ENCODE measurements around the gene AUTS2. TPM values are rescaled to one million over a fixed set of nuclear protein-coding genes. Genes with fewer than 3 reads are reported as not detected.

The AUTS2 gene
- total RNA-seq, 1 experiment from 2014 or later, result 256 TPM

DNA sequence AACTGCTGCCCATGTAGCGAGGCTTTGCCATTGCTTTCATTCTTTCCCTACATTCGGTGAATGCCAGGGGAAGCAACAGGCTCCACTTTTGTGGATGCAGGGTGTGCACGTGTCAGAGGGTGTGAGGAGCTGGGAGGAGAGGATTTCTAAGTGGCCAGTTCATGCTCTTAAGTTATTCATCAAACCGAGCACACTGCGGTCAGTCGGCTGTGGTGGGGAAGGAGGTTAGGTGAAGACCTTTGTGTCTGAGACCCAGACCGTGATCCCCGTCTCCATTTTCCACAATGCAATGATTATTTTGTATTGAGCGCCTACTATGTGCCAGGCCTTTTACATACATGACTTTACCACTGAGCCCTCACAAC lies 1095.0 kb downstream of the AUTS2 start:
- peaks cover 4% of the 10 kb centered on the region; the same call in 1 of the 2 replicates for H3K4me1 ChIP-seq (ENCODE audit: insufficient read depth, low read length)
- TF ChIP-seq, protein P1, sequence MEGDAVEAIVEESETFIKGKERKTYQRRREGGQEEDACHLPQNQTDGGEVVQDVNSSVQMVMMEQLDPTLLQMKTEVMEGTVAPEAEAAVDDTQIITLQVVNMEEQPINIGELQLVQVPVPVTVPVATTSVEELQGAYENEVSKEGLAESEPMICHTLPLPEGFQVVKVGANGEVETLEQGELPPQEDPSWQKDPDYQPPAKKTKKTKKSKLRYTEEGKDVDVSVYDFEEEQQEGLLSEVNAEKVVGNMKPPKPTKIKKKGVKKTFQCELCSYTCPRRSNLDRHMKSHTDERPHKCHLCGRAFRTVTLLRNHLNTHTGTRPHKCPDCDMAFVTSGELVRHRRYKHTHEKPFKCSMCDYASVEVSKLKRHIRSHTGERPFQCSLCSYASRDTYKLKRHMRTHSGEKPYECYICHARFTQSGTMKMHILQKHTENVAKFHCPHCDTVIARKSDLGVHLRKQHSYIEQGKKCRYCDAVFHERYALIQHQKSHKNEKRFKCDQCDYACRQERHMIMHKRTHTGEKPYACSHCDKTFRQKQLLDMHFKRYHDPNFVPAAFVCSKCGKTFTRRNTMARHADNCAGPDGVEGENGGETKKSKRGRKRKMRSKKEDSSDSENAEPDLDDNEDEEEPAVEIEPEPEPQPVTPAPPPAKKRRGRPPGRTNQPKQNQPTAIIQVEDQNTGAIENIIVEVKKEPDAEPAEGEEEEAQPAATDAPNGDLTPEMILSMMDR (conservative IDR thresholded peaks at IDR 0.05), result no peak
- DNase-seq, result no peak
- no peak overlapping the region for H4K91ac ChIP-seq (ENCODE audit: insufficient read length, low read depth, low read length)
- H4K20me1 ChIP-seq (ENCODE audit: control insufficient read depth, insufficient read depth, insufficient read length), result no peaks in the 10 kb centered on the region
- H3K27ac ChIP-seq (ENCODE audit: insufficient read length, low read depth, low read length), result no peak overlapping the region
- no peak overlapping the region for H3T11ph ChIP-seq (ENCODE audit: low read length)
- H2AFZ ChIP-seq (ENCODE audit: low read length), result no peak overlapping the region
- peak overlapping the region; percentile 30 for H3K4me2 ChIP-seq (ENCODE audit: insufficient read depth, insufficient read length, low read length)
- no peaks in the 10 kb centered on the region for H3K9me3 ChIP-seq (ENCODE audit: control insufficient read depth, low read depth, low read length)
- no peak overlapping the region for H2BK15ac ChIP-seq (ENCODE audit: low read depth, low read length)
- H3K27me3 Mint-ChIP-seq (ENCODE audit: low read depth), result peaks cover 35% of the 10 kb centered on the region
- H3K9ac ChIP-seq (ENCODE audit: extremely low read depth, insufficient read length, low read length), result no peak overlapping the region
- peak overlapping the region in 1 of 3 experiments; percentile 44; a peak in 1 of 7 replicates for H3K27ac Mint-ChIP-seq
- no peak overlapping the region for H3K18ac ChIP-seq (ENCODE audit: insufficient read length, low read depth, low read length)
- no peak overlapping the region for H2AK5ac ChIP-seq (ENCODE audit: insufficient read length, low read length)
- H2BK120ac ChIP-seq (ENCODE audit: low read depth, low read length, poor library complexity, severe bottlenecking), result no peak overlapping the region
- no peak overlapping the region for H2BK12ac ChIP-seq (ENCODE audit: insufficient read length, low read depth, low read length)
- H3K36me3 Mint-ChIP-seq (ENCODE audit: insufficient read depth in 1 of 3, low read depth in 3 of 3), result peaks cover 2 to 30% (median 9%) of the 10 kb centered on the region in 3 experiments
- no peak overlapping the region for H3K14ac ChIP-seq (ENCODE audit: insufficient read depth, low read length)
- H3K4ac ChIP-seq (ENCODE audit: low read depth, low read length), result no peak overlapping the region
- H4K8ac ChIP-seq (replicated peaks; ENCODE audit: insufficient read length, low read depth, low read length), result no peak overlapping the region
- H2BK20ac ChIP-seq (ENCODE audit: low read depth, low read length, poor library complexity, severe bottlenecking), result no peak overlapping the region
- H4K5ac ChIP-seq (ENCODE audit: insufficient read length, low read depth, low read length), result no peak overlapping the region
- peaks cover 12% of the 10 kb centered on the region; the same call in 1 of the 2 replicates for H3K79me2 ChIP-seq (ENCODE audit: insufficient read depth, low read length)
- H3K23me2 ChIP-seq (ENCODE audit: insufficient read length, low read depth, low read length, poor library complexity, severe bottlenecking), result peaks cover 13% of the 10 kb centered on the region
- H3K56ac ChIP-seq (ENCODE audit: insufficient read length, low read depth, low read length), result no peak overlapping the region
- no peak overlapping the region for H3K23ac ChIP-seq (ENCODE audit: insufficient read length, low read depth, low read length)
- peak overlapping the region; percentile 67 to 84 for H3K4me3 Mint-ChIP-seq
- H3K9me3 Mint-ChIP-seq, result peaks cover 4 to 7% of the 10 kb centered on the region in 2 experiments; a peak in 3 of 5 replicates
- WGBS (ENCODE audit: extremely low coverage, insufficient read length, low lambda C conversion rate), result no CpG with 5 or more reads among the region's 9 CpGs
- no peaks in the 10 kb centered on the region for H3K79me1 ChIP-seq (ENCODE audit: insufficient read depth, low read depth, low read length, poor library complexity, severe bottlenecking)
- peaks cover 8% of the 10 kb centered on the region; the same call in 1 of the 2 replicates for H3K27me3 ChIP-seq (ENCODE audit: insufficient read depth, low read length)
- H3K4me1 Mint-ChIP-seq, result peaks cover 13 to 17% of the 10 kb centered on the region in 2 experiments
- no peak overlapping the region for H2BK5ac ChIP-seq (ENCODE audit: insufficient read length, low read length)

All from H9 (cell line).